Spleen (tissue), 11 donors: ENCODE data around the gene MYCBP. TPM values are rescaled to one million over a fixed set of nuclear protein-coding genes. Genes with fewer than 3 reads are reported as not detected.

ENCODE experiments used
- DNase-seq: peaks from one replicate; pipeline ENCODE4 v3.0.0-alpha.2; 2020
- H3K27ac ChIP-seq, 8 donors: fragments of 200-600 bp; sonication (generic) in 7 of 8; 1 replicate in 4 of 8; 2 replicates in 4 of 8; pipeline versions ENCODE4 v1.5.0 to v1.8.0; 2016 to 2021; ENCODE audit warnings: inconsistent platforms in 4 of 8, mild to moderate bottlenecking in 4 of 8, moderate library complexity in 1 of 8
- H3K27me3 ChIP-seq, 7 donors: fragments of 200-600 bp; sonication (generic) in 6 of 7; replicated peaks in 1 of 7; 1 replicate in 4 of 7; 2 replicates in 3 of 7; pipeline versions ENCODE4 v1.5.0 to v1.8.0; 2016 to 2021; ENCODE audit warnings: inconsistent platforms in 3 of 7, mild to moderate bottlenecking in 1 of 7
- H3K36me3 ChIP-seq, 6 donors: fragments of 200-600 bp; sonication (generic) in 5 of 6; 1 replicate in 4 of 6; 2 replicates in 2 of 6; pipeline versions ENCODE4 v1.5.0 to v1.8.0; 2016 to 2021; ENCODE audit warnings: inconsistent platforms in 2 of 6
- H3K4me1 ChIP-seq, 6 donors: fragments of 200-600 bp; sonication (generic) in 5 of 6; 1 replicate in 3 of 6; 2 replicates in 3 of 6; pipeline versions ENCODE4 v1.5.0 to v1.8.0; 2016 to 2021; ENCODE audit warnings: inconsistent platforms in 3 of 6
- H3K4me3 ChIP-seq, 8 donors: fragments of 200-600 bp; sonication (generic) in 7 of 8; 1 replicate in 4 of 8; 2 replicates in 4 of 8; pipeline versions ENCODE4 v1.5.0 to v1.8.0; 2016 to 2021; ENCODE audit warnings: inconsistent platforms in 4 of 8, mild to moderate bottlenecking in 4 of 8, moderate library complexity in 2 of 8
- H3K9me3 ChIP-seq, 8 donors: fragments of 200-600 bp; sonication (generic) in 7 of 8; 1 replicate in 4 of 8; 2 replicates in 4 of 8; pipeline versions ENCODE4 v1.5.0 to v1.8.0; 2016 to 2021; ENCODE audit warnings: inconsistent platforms in 4 of 8
- CTCF ChIP-seq, 11 experiments: fragments of 200-600 bp in 7 of 11; fragments of 450-650 bp in 4 of 11; sonication (generic) in 4 of 11; IDR thresholded peaks in 8 of 11; conservative IDR thresholded peaks in 3 of 11; 1 replicate in 7 of 11; 2 replicates in 4 of 11; pipeline versions ENCODE4 v1.4.0 to v1.8.0; 2016 to 2021; ENCODE audit warnings: antibody characterized with exemption in 11 of 11, inconsistent platforms in 4 of 11, mild to moderate bottlenecking in 1 of 11
- POLR2A ChIP-seq, 3 donors: fragments of 450-650 bp; IDR thresholded peaks; one replicate each; pipeline ENCODE4 v1.5.1; 2017; ENCODE audit warnings: antibody characterized with exemption in 3 of 3, mild to moderate bottlenecking in 1 of 3
- POLR2AphosphoS5 ChIP-seq, 3 donors: sonication (generic); formaldehyde crosslinking; IDR thresholded peaks; one replicate each; pipeline ENCODE4 v1.5.1; 2017; ENCODE audit warnings: antibody characterized with exemption in 3 of 3
- WGBS, 5 donors: extraction: QIAGEN DNeasy Blood & Tissue Kit in 3 of 5; methylation state at CpG; one replicate each; pipeline versions ENCODE4 v1.1.5 to v1.1.7; 2013 to 2018; 5-methylcytosine and 5-hydroxymethylcytosine counted together
- intact Hi-C: fragments of 100-400 bp; cut with DNase I; formaldehyde crosslinking; loops from one replicate; pipeline ENCODE4 v1.15.0; 2023; ENCODE audit warnings: low total_unique reads
- polyA plus RNA-seq, 3 donors: library from polyadenylated mRNA; stranded (reverse); fragments of 200-250 nt; gene quantifications; one replicate each; pipeline ENCODE4 v1.2.1, GENCODE V29; 2013
- total RNA-seq, 7 donors: library from RNA; depleted of rRNA in 3 of 7; stranded (reverse); fragments of >200 nt in 3 of 7; fragmentation: NEBNext Ultra II Directional in 4 of 7; extraction: Animal tissue kit (Norgen Biotek cat#: 25700) in 4 of 7; gene quantifications; one replicate each; pipeline versions ENCODE4 v1.1.0 to v1.2.1, GENCODE V29; 2016 to 2021
- donor health status: healthy with polysubstance abuse.
- donor health status: DM: no; HTN: no; CAD: no; lungs with moderate emphysema.
- donor health status: DM: no; HTN: no; CAD: no.
- donor health status: Bipolar disorder and iron deficiency.
- donor health status: healthy.
- donor health status: DM: no; HTN: no; CAD: no.
- donor health status: DM: yes; HTN: yes; CAD: no.

Gene MYCBP
- total and polyA plus RNA-seq, 10 donors, result 8.1 to 20.9 (median 12.8) TPM

GRCh38 chr1:38892976-38893375, 19.8 kb upstream of the MYCBP start:
- intact Hi-C loops, result no loop called here
- no peak for DNase-seq
- no peaks in the 10 kb centered on the region for H3K27me3 ChIP-seq
- no peak overlapping the region for H3K4me3 ChIP-seq
- no peak overlapping the region for H3K27ac ChIP-seq
- H3K36me3 ChIP-seq, result no peaks in the 10 kb centered on the region
- no peaks in the 10 kb centered on the region for H3K9me3 ChIP-seq
- H3K4me1 ChIP-seq, result no peaks in the 10 kb centered on the region
- TF ChIP-seq POLR2A (IDR thresholded peaks at IDR 0.05), result no peak
- TF ChIP-seq POLR2AphosphoS5 (IDR thresholded peaks at IDR 0.05), result no peak
- TF ChIP-seq CTCF (IDR thresholded peaks at IDR 0.05 in 8 of 11, conservative IDR thresholded peaks at IDR 0.05 in 3 of 11), result no peak
- 73 to 90% (median 86%) methylated on average over 1 of the region's 1 CpG for WGBS, 5 donors

DNA sequence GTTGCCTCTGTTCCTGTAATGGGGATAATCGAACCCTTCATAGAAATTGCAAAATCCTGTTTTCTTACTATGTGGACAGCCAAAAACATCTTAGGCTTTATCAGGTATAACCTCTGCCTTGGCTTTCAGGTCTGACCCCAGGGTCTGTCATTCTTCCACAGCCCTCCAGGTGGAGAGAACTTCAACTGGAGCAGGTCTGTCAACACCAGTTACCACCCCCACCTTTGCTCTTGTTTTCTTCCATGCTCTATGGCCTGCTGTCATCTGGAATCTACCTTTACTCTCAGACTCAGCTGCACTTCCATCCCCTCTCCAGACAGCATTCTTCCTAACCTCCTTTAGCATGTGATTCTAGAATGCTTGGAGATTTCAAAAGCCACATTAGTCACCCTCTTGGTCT, 18.6 kb upstream of the MYCBP start:
- Histone ChIP-seq H3K36me3 (no peaks in the 10 kb centered on the region), H3K27ac (no peak overlapping the region), H3K27me3 (no peaks in the 10 kb centered on the region), H3K4me3 (no peak overlapping the region), H3K9me3 (no peaks in the 10 kb centered on the region), H3K4me1 (no peaks in the 10 kb centered on the region)
- DNase-seq, result no peak
- TF ChIP-seq POLR2A (IDR thresholded peaks at IDR 0.05) (no peak), POLR2AphosphoS5 (IDR thresholded peaks at IDR 0.05) (no peak), CTCF (IDR thresholded peaks at IDR 0.05 in 8 of 11, conservative IDR thresholded peaks at IDR 0.05 in 3 of 11) (no peak)
- 78 to 100% (median 93%) methylated on average over 1 of the region's 1 CpG for WGBS, 5 donors
- intact Hi-C loops, result no loop called here

- no peak overlapping the region for H3K4me3 ChIP-seq
- H3K36me3 ChIP-seq, result no peaks in the 10 kb centered on the region
- no peak for DNase-seq
- H3K9me3 ChIP-seq, result no peaks in the 10 kb centered on the region
- 73 to 90% (median 80%) methylated on average over 5 of the region's 5 CpGs for WGBS, 5 donors
- H3K4me1 ChIP-seq, result no peaks in the 10 kb centered on the region
- TF ChIP-seq POLR2A (IDR thresholded peaks at IDR 0.05), result no peak
- no peak for TF ChIP-seq POLR2AphosphoS5 (IDR thresholded peaks at IDR 0.05)
- TF ChIP-seq CTCF (IDR thresholded peaks at IDR 0.05 in 8 of 11, conservative IDR thresholded peaks at IDR 0.05 in 3 of 11), result no peak
- H3K27me3 ChIP-seq, result no peaks in the 10 kb centered on the region
- intact Hi-C loops, result no loop called here
- H3K27ac ChIP-seq, result no peak overlapping the region
These were observed 16.4 kb upstream of the MYCBP start for GRCh38 chr1:38889589-38889988.

GRCh38 chr1:38888423-38889333, 15.5 kb upstream of the MYCBP start:
- Histone ChIP-seq H3K4me3 (no peak overlapping the region), H3K27me3 (no peaks in the 10 kb centered on the region), H3K9me3 (no peaks in the 10 kb centered on the region), H3K4me1 (no peaks in the 10 kb centered on the region), H3K27ac (no peak overlapping the region), H3K36me3 (no peaks in the 10 kb centered on the region)
- no peak for DNase-seq
- intact Hi-C loops, result no loop called here
- WGBS, 5 donors, result 80 to 93% (median 91%) methylated on average over 9 of the region's 9 CpGs
- TF ChIP-seq CTCF (IDR thresholded peaks at IDR 0.05 in 8 of 11, conservative IDR thresholded peaks at IDR 0.05 in 3 of 11) (no peak), POLR2AphosphoS5 (IDR thresholded peaks at IDR 0.05) (no peak), POLR2A (IDR thresholded peaks at IDR 0.05) (no peak)
